BJ (cell line): ENCODE measurements around the gene DMRT2. TPM values are rescaled to one million over a fixed set of nuclear protein-coding genes. Genes with fewer than 3 reads are reported as not detected.

Experiments used
- CTCF ChIA-PET: fragments of 350-600 bp; formaldehyde crosslinking; extraction: SDS; loops from one replicate; lab custom pipeline; 2021; ENCODE audit warnings: antibody characterized with exemption, inconsistent platforms; lab: Yijun Ruan, JAX
- POLR2A ChIA-PET: fragments of 300-600 bp; sonication (Branson Sonifier 250); formaldehyde crosslinking; extraction: SDS; loops from one replicate; lab custom pipeline; 2021; ENCODE audit warnings: antibody characterized with exemption; lab: Charles Lee
- DNase-seq: peaks from one replicate; pipeline ENCODE4 v3.0.0-alpha.2; 2011; ENCODE audit warnings: low read depth
- H3K27me3 ChIP-seq: 2 replicates; pipeline ENCODE4 v1.6.0; 2011; ENCODE audit warnings: low read length; ENCODE audit not compliant: control insufficient read depth, insufficient read depth
- H3K36me3 ChIP-seq: 2 replicates; pipeline ENCODE4 v1.5.1; 2011; ENCODE audit warnings: low read length; ENCODE audit not compliant: control insufficient read depth, insufficient read depth
- H3K4me3 ChIP-seq: 2 replicates; pipeline ENCODE4 v1.5.1; 2011; ENCODE audit warnings: low read depth, mild to moderate bottlenecking, control low read depth, low read length
- CTCF ChIP-seq: IDR thresholded peaks from 2 replicates; pipeline ENCODE4 v1.5.1; 2011; ENCODE audit warnings: low read depth, mild to moderate bottlenecking, control low read depth, inconsistent platforms, low read length, moderate library complexity; ENCODE audit not compliant: insufficient read depth
- polyA plus RNA-seq: library from polyadenylated mRNA; depleted of rRNA; stranded (reverse); fragments of >200 nt; gene quantifications from 2 replicates; pipeline ENCODE4 v1.2.3, GENCODE V29; 2011

DMRT2 gene
- polyA plus RNA-seq, 1 experiment = not detected

- no peak for DNase-seq
- POLR2A ChIA-PET = no interaction called here
- CTCF ChIA-PET = no interaction called here
- TF ChIP-seq CTCF = no peak
- no peaks in the 10 kb centered on the region for H3K36me3 ChIP-seq
- no peak overlapping the region for H3K4me3 ChIP-seq
- H3K27me3 ChIP-seq = no peaks in the 10 kb centered on the region
These were observed 36.4 kb downstream of the DMRT2 start for GRCh38 chr9:1086517-1086916.

- Histone ChIP-seq H3K27me3 (no peaks in the 10 kb centered on the region), H3K36me3 (no peaks in the 10 kb centered on the region), H3K4me3 (no peak overlapping the region)
- ChIA-PET POLR2A (no interaction called here), CTCF (no interaction called here)
- TF ChIP-seq CTCF = no peak
- DNase-seq = no peak
These were observed 37.1 kb downstream of the DMRT2 start for GRCh38 chr9:1087120-1087881.

GRCh38 chr9:1094749-1095148, 44.6 kb downstream of the DMRT2 start:
- ChIA-PET CTCF (no interaction called here), POLR2A (no interaction called here)
- no peak for DNase-seq
- no peak for TF ChIP-seq CTCF
- H3K36me3 ChIP-seq = no peaks in the 10 kb centered on the region
- H3K4me3 ChIP-seq = no peak overlapping the region
- no peaks in the 10 kb centered on the region for H3K27me3 ChIP-seq

GRCh38 chr9:1096155-1096964, 46.2 kb downstream of the DMRT2 start:
- Histone ChIP-seq H3K4me3 (no peak overlapping the region), H3K36me3 (no peaks in the 10 kb centered on the region), H3K27me3 (no peaks in the 10 kb centered on the region)
- POLR2A ChIA-PET = no interaction called here
- CTCF ChIA-PET = no interaction called here
- no peak for TF ChIP-seq CTCF
- no peak for DNase-seq

- Histone ChIP-seq H3K27me3 (no peaks in the 10 kb centered on the region), H3K4me3 (no peak overlapping the region), H3K36me3 (no peaks in the 10 kb centered on the region)
- no peak for DNase-seq
- TF ChIP-seq CTCF = no peak
- CTCF ChIA-PET = interaction anchor here (0.7 kb wide), 1 partner anchor 177 kb away, joined by 3 read pairs; no protein-coding TSS in a partner anchor
- POLR2A ChIA-PET = no interaction called here
These were observed 48.4 kb downstream of the DMRT2 start for GRCh38 chr9:1098551-1098950.
